LNCaP clone FGC (cell line): ENCODE measurements around the gene NDUFS8.

Experiments used
- DNase-seq: peaks from one replicate; pipeline ENCODE4 v3.0.0-alpha.2; 2011; ENCODE audit warnings: low read depth
- H3K4me3 ChIP-seq: 2 replicates; pipeline ENCODE4 v1.5.1; 2011; ENCODE audit warnings: mild to moderate bottlenecking, low read depth, low read length, control low read depth
- TF ChIP-seq, protein P1 (sequence below): IDR thresholded peaks from 2 replicates; pipeline ENCODE4 v1.5.1; 2012; ENCODE audit warnings: mild to moderate bottlenecking; ENCODE audit not compliant: control insufficient read depth, insufficient read depth; ENCODE audit errors: extremely low read depth

NDUFS8 gene

DNA sequence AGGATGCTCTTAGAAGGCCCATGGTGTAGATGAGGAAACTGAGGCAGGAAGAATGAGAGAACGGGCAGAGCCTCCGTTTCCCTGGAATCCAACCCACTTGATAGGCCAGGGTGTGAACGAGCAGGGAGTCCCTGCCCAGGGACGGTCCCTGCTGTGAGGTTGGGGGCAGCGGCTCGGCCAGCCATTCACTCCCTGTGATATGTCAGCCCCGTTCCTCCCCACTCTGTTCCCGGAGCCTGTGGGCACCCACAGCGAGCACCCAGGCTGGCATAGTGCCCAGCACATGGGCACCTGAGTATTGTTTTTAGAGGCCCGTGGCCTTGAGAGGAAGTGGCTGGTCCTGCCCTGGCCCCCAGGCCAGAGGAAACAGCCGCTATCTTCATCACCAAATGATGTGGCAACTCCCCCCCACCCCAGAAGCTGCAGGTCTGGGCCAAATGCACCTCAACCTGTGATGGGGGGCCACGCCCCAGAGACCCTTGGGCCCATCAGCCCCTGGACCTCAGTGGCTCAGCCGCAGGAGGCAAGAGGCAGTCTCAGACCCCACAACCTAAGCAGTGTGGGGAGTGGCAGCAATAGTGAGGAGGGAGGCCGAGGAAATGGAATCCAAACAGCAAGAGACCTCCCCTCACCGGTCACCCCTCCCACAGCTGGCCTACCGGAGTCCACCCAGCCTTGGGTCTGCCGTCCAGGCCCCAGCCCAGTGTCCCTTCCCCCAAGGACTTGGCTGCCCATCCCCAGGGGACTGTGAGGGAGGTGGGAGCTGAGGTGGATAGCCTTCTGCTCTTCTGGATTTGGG lies 18.2 kb upstream of the NDUFS8 start:
- TF ChIP-seq, protein P1, sequence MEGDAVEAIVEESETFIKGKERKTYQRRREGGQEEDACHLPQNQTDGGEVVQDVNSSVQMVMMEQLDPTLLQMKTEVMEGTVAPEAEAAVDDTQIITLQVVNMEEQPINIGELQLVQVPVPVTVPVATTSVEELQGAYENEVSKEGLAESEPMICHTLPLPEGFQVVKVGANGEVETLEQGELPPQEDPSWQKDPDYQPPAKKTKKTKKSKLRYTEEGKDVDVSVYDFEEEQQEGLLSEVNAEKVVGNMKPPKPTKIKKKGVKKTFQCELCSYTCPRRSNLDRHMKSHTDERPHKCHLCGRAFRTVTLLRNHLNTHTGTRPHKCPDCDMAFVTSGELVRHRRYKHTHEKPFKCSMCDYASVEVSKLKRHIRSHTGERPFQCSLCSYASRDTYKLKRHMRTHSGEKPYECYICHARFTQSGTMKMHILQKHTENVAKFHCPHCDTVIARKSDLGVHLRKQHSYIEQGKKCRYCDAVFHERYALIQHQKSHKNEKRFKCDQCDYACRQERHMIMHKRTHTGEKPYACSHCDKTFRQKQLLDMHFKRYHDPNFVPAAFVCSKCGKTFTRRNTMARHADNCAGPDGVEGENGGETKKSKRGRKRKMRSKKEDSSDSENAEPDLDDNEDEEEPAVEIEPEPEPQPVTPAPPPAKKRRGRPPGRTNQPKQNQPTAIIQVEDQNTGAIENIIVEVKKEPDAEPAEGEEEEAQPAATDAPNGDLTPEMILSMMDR, result no peak
- DNase-seq, result no peak

DNA sequence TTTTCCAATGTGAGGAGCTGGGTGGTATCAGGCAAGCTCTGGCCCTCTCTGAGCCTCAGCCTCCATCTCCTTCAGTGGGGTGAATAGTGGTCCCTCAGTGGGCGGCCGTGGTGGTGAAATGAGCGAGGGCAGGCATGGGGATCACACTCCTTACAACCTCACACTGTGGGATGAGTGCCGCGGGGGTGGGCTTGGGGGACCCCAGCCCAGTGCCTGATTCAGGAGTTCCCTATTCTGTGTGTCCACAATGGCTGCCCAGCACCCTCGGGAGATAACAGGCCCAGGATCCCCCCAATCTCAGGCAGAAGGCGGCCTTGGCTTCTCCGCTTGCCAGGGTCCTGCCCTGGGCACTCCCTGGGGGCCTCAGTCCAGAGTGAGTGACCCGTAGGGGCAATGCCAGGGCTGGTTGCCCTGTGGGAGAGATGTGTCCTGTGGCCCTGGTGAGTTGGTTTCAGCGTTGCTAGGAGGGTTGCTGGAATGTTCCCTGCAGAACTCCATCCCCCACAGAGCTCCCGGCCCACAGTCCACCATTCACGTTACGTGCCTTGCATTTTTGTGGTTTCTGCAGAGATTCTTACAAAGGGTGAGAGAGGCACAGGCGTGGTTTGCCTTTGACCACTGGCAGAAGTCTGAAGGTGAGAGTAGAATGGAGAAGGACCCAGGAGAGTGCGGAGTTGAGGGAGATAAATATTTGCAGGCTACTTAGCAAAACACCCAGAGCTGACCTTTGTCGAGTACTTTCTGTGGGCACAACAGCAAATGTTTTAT lies 17.5 kb upstream of the NDUFS8 start:
- no peak overlapping the region for H3K4me3 ChIP-seq
- TF ChIP-seq, protein P1, result no peak
- DNase-seq, result no peak

More for the DNA sequence above, 18.2 kb upstream of the NDUFS8 start:
- no peak overlapping the region for H3K4me3 ChIP-seq

DNA sequence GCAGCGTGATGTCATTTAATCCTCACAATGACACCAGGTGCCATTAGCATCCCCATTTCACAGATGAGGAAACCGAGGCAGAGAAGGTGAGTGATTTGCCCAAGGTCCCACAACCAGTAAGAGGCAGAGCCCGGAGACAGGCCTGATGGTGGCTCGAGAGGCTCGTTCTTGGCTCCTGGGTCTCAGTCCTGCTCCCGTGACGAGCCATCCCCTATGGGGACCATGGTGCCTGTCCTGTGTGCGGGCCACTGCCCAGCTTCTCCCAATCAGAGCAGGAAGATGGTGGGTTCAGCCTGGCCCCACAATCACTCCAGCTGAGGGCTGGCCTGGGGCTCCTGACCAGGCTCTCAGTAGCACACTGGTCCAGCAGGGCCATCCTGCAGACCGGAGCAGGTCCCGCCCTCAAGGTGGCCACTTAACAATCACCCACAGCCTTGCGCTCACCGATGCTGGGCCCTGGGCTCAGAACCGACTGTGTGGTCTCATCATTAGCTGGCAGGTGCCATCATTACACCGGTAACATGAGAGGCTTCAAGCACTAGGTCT lies 16.8 kb upstream of the NDUFS8 start:
- TF ChIP-seq, protein P1, result no peak
- H3K4me3 ChIP-seq, result no peak overlapping the region
- DNase-seq, result no peak

DNA sequence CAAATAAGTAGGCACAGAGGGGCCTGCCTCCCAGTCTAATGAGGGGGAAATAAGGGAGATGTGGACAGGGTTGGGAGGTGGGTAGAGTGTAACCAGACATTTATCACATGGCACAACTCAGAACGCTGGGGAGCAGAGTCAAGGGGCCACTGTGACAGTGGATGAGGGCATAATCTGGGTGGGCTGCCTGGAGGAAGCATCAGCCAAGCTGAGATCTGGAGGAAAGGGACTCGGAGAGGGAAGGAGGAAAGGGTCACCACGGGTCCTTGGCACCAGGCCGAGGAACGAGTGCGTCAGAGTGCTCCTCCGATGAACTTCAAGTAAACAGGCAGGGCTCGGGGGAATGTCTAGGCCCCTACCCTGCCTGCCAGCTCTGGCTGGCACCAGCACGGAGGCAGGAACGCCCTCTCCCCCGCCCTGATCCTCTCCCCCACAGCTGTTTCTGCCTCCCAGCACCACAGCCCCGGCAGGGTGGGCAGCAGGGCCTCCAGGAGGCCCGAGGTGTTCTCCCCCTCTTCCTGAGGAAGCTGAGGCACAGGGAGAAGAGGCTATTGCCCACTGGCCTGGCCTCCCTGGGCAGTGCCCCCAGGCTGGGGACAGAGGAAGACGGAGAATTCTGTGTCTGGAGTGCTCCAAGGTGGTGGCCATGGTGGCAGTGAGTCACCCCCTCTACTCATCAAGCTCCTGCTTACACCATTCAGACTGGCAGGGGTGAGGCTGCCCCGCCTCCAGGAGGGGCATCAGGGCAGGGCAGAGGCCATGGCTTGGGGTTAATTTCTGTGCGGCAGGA lies 16.1 kb upstream of the NDUFS8 start:
- DNase-seq, result no peak
- H3K4me3 ChIP-seq, result no peak overlapping the region
- TF ChIP-seq, protein P1, result no peak

DNA sequence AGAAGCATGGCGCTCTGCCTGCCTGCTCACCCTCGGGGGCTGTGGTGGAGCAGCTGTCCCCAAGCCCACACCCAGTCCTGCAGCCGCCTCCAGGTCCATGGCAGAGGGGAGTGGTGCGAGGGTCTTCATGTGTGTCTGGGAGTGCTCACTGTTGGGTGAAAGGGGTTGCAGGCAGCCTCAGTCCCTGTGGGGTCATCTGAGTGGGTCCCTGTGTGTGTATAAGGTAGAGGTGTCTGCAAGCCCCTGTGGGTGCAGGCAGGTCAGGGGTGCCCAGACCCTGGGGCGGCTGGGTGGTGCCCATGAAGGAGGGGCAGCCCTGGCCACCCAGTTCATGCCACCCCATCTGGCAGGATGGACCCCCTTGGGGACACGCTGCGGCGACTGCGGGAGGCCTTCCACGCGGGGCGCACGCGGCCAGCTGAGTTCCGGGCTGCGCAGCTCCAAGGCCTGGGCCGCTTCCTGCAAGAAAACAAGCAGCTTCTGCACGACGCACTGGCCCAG lies 15.5 kb upstream of the NDUFS8 start:
- H3K4me3 ChIP-seq, result no peak overlapping the region
- DNase-seq, result no peak
- TF ChIP-seq, protein P1, result no peak

DNA sequence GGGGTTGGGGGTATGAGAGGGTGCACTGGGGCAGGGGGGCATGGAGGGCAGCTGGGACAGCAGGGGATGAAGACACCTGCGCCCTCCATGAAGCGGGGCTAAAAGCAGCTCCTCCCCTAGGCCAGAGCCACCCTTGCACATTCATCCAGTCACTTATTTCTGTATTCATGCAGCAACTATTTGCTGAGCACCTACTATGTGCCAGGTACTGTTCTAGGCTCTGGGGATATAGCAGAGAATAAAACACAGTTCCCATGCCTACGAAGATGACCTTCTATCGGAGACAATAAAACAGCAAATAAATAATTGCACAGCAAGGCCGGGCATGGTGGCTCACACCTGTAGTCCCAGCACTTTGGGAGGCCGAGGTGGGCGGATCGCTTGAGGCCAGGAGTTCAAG lies 15.0 kb upstream of the NDUFS8 start:
- TF ChIP-seq, protein P1, result no peak
- DNase-seq, result no peak
- no peak overlapping the region for H3K4me3 ChIP-seq
